Measurements from ENCODE around the gene DCLK1.

Gene DCLK1

DNA sequence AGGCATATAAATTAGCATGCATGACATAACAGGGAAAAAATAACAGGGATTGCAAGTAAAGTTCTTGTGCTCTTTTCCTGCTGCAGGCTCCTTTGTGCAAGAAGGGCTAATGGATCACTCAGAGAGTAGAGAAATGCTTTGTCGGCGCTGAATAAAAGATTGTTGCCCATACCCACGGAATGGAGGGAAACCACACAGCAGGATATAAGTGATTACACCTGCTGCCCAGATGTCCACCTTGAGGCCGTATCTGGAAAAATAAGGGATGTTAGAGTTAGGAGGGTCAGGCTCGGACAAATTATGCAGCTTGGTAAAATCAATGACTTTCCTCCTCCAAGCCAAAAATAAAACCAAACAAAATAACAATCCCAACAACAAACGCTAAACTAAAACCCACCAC is 322.3 kb downstream of the DCLK1 start:
- H3K4me3 ChIP-seq (IDR thresholded peaks at IDR 0.05; ENCODE audit: insufficient read depth, low read depth, low read length) = no peak overlapping the region

GRCh38 chr13:35804901-35805300 is 326.3 kb downstream of the DCLK1 start:
- TF ChIP-seq, protein P1, sequence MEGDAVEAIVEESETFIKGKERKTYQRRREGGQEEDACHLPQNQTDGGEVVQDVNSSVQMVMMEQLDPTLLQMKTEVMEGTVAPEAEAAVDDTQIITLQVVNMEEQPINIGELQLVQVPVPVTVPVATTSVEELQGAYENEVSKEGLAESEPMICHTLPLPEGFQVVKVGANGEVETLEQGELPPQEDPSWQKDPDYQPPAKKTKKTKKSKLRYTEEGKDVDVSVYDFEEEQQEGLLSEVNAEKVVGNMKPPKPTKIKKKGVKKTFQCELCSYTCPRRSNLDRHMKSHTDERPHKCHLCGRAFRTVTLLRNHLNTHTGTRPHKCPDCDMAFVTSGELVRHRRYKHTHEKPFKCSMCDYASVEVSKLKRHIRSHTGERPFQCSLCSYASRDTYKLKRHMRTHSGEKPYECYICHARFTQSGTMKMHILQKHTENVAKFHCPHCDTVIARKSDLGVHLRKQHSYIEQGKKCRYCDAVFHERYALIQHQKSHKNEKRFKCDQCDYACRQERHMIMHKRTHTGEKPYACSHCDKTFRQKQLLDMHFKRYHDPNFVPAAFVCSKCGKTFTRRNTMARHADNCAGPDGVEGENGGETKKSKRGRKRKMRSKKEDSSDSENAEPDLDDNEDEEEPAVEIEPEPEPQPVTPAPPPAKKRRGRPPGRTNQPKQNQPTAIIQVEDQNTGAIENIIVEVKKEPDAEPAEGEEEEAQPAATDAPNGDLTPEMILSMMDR (conservative IDR thresholded peaks at IDR 0.05; ENCODE audit: low read depth, low read length) = no peak
- no peak overlapping the region for H3K9ac ChIP-seq
- no peaks in the 10 kb centered on the region for H3K27me3 ChIP-seq (ENCODE audit: insufficient read depth, low read depth)
- no peak overlapping the region for H3K4me3 ChIP-seq (IDR thresholded peaks at IDR 0.05; ENCODE audit: insufficient read depth, low read depth, low read length)
- no peaks in the 10 kb centered on the region for H4K20me1 ChIP-seq (ENCODE audit: insufficient read depth)
- H3K27ac ChIP-seq = no peak overlapping the region
- H3K36me3 ChIP-seq (ENCODE audit: insufficient read depth) = no peaks in the 10 kb centered on the region
- H3K79me2 ChIP-seq (ENCODE audit: insufficient read depth, low read depth) = no peaks in the 10 kb centered on the region
- no peak overlapping the region for H3K4me2 ChIP-seq
- no peaks in the 10 kb centered on the region for H3K4me1 ChIP-seq (ENCODE audit: low read depth, poor library complexity, severe bottlenecking)
- no peak overlapping the region for H2AFZ ChIP-seq (ENCODE audit: low read depth)

More for the DNA sequence above, 322.3 kb downstream of the DCLK1 start:
- Histone ChIP-seq H3K27ac (no peak overlapping the region), H3K9ac (no peak overlapping the region), H3K27me3 (ENCODE audit: insufficient read depth, low read depth) (no peaks in the 10 kb centered on the region), H4K20me1 (ENCODE audit: insufficient read depth) (no peaks in the 10 kb centered on the region), H3K79me2 (ENCODE audit: insufficient read depth, low read depth) (no peaks in the 10 kb centered on the region), H3K4me2 (no peak overlapping the region), H2AFZ (ENCODE audit: low read depth) (no peak overlapping the region), H3K4me1 (ENCODE audit: low read depth, poor library complexity, severe bottlenecking) (no peaks in the 10 kb centered on the region), H3K36me3 (ENCODE audit: insufficient read depth) (no peaks in the 10 kb centered on the region)
- TF ChIP-seq, protein P1 (conservative IDR thresholded peaks at IDR 0.05; ENCODE audit: low read depth, low read length) = no peak

DNA sequence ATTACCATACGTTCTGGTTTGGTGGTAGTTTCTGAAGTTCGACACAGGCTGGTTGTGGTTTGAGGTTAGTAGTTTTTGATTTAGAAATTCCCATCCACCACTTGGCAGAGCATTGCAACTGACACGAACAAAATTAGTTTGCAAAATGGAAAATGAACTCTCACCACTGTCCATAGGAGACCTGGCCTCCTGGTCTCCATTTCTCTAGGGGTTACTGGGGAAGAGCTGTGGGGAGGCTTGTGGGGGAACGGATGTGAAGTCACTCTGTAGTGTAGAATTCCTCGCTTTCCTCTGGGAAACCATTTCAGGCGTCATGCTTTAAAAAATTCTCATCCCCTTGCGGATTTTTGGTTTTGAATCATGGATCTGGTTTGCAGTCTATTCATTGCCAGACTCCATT is 333.2 kb downstream of the DCLK1 start:
- H3K4me1 ChIP-seq (ENCODE audit: low read depth, poor library complexity, severe bottlenecking) = no peaks in the 10 kb centered on the region
- no peaks in the 10 kb centered on the region for H3K79me2 ChIP-seq (ENCODE audit: insufficient read depth, low read depth)
- H2AFZ ChIP-seq (ENCODE audit: low read depth) = no peak overlapping the region
- no peak overlapping the region for H3K4me2 ChIP-seq
- no peak overlapping the region for H3K9ac ChIP-seq
- no peak overlapping the region for H3K27ac ChIP-seq
- no peaks in the 10 kb centered on the region for H4K20me1 ChIP-seq (ENCODE audit: insufficient read depth)
- H3K4me3 ChIP-seq (IDR thresholded peaks at IDR 0.05; ENCODE audit: insufficient read depth, low read depth, low read length) = no peak overlapping the region
- no peaks in the 10 kb centered on the region for H3K36me3 ChIP-seq (ENCODE audit: insufficient read depth)
- TF ChIP-seq, protein P1 (conservative IDR thresholded peaks at IDR 0.05; ENCODE audit: low read depth, low read length) = no peak
- H3K27me3 ChIP-seq (ENCODE audit: insufficient read depth, low read depth) = no peaks in the 10 kb centered on the region

GRCh38 chr13:35797244-35797643 is 333.9 kb downstream of the DCLK1 start:
- H4K20me1 ChIP-seq (ENCODE audit: insufficient read depth) = no peaks in the 10 kb centered on the region
- TF ChIP-seq, protein P1 (conservative IDR thresholded peaks at IDR 0.05; ENCODE audit: low read depth, low read length) = no peak
- H3K36me3 ChIP-seq (ENCODE audit: insufficient read depth) = no peaks in the 10 kb centered on the region
- no peak overlapping the region for H2AFZ ChIP-seq (ENCODE audit: low read depth)
- no peak overlapping the region for H3K4me2 ChIP-seq
- H3K4me1 ChIP-seq (ENCODE audit: low read depth, poor library complexity, severe bottlenecking) = no peaks in the 10 kb centered on the region
- no peaks in the 10 kb centered on the region for H3K79me2 ChIP-seq (ENCODE audit: insufficient read depth, low read depth)
- H3K27me3 ChIP-seq (ENCODE audit: insufficient read depth, low read depth) = no peaks in the 10 kb centered on the region
- no peak overlapping the region for H3K4me3 ChIP-seq (IDR thresholded peaks at IDR 0.05; ENCODE audit: insufficient read depth, low read depth, low read length)
- no peak overlapping the region for H3K27ac ChIP-seq
- no peak overlapping the region for H3K9ac ChIP-seq
